IMR-90 (cell line): ENCODE results near the gene PP2D1. TPM values are rescaled to one million over a fixed set of nuclear protein-coding genes. Genes with fewer than 3 reads are reported as not detected.
"Not testable (repeated sequence)": the region's sequence is repeated elsewhere in the genome, so short reads cannot be mapped to it uniquely, and the experiment has no call there.

Experiments used
- ATAC-seq: fragments of 200-7000 bp; cut with Tn5 transposase; 2 replicates; pipeline ENCODE4 v1.9.1; 2020; ENCODE audit warnings: low read depth, mild to moderate bottlenecking, moderate library complexity
- BruUV-seq: library from RNA; stranded (reverse); fragments of 400-500 nt; replicated peaks from 2 replicates; lab custom pipeline; 2021; lab: Mats Ljungman, UMichigan
- CTCF ChIA-PET: fragments of 300-600 bp; formaldehyde crosslinking; extraction: SDS; loops from one replicate; lab custom pipeline; 2021; ENCODE audit warnings: antibody characterized with exemption; lab: Yijun Ruan, JAX
- POLR2A ChIA-PET: fragments of 300-600 bp; sonication (Branson Sonifier 250); formaldehyde crosslinking; loops from one replicate; lab custom pipeline; 2022; ENCODE audit warnings: antibody characterized with exemption; ENCODE audit not compliant: unreplicated experiment; lab: Charles Lee
- DNase-seq: peaks from one replicate; pipeline ENCODE4 v3.0.0; 2013
- H2AFZ ChIP-seq: replicated peaks from 2 replicates; pipeline ENCODE3; 2013; ENCODE audit warnings: low read length, mild to moderate bottlenecking; ENCODE audit not compliant: poor library complexity
- H2AK5ac ChIP-seq: 2 replicates; pipeline ENCODE4 v1.6.1; 2013; ENCODE audit warnings: low read depth, low read length, inconsistent platforms
- H2AK9ac ChIP-seq: replicated peaks from 2 replicates; pipeline ENCODE3; 2013; ENCODE audit warnings: mild to moderate bottlenecking, low read depth, low read length, moderate library complexity; ENCODE audit not compliant: poor library complexity
- H2BK120ac ChIP-seq: 2 replicates; pipeline ENCODE4 v1.6.1; 2013; ENCODE audit warnings: low read depth, low read length, inconsistent platforms
- H2BK15ac ChIP-seq: 3 replicates; pipeline ENCODE4 v1.6.1; 2013; ENCODE audit warnings: low read depth, low read length, inconsistent platforms
- H2BK20ac ChIP-seq: 2 replicates; pipeline ENCODE4 v1.6.1; 2013; ENCODE audit warnings: low read depth, mild to moderate bottlenecking, inconsistent platforms, low read length, moderate library complexity
- H2BK5ac ChIP-seq: 2 replicates; pipeline ENCODE4 v1.6.1; 2013; ENCODE audit warnings: mild to moderate bottlenecking, low read depth, low read length, inconsistent platforms; ENCODE audit not compliant: poor library complexity, severe bottlenecking
- H3K14ac ChIP-seq: replicated peaks from 2 replicates; pipeline ENCODE4 v1.6.1; 2013; ENCODE audit warnings: low read depth, low read length, inconsistent platforms
- H3K18ac ChIP-seq: 2 replicates; pipeline ENCODE4 v1.6.1; 2013; ENCODE audit warnings: low read depth, low read length, control low read depth
- H3K23ac ChIP-seq: 2 replicates; pipeline ENCODE4 v1.6.1; 2013; ENCODE audit warnings: low read depth, low read length, inconsistent platforms
- H3K27ac ChIP-seq: 2 replicates; pipeline ENCODE4 v1.5.1; 2013; ENCODE audit warnings: mild to moderate bottlenecking, control low read depth, low read length; ENCODE audit not compliant: insufficient read depth
- H3K27me3 ChIP-seq: 2 replicates; pipeline ENCODE4 v1.6.1; 2013; ENCODE audit warnings: low read length; ENCODE audit not compliant: control insufficient read depth, insufficient read depth
- H3K36me3 ChIP-seq: 2 replicates; pipeline ENCODE4 v1.6.1; 2013; ENCODE audit warnings: low read length, mixed read lengths; ENCODE audit not compliant: control insufficient read depth, insufficient read depth
- H3K4ac ChIP-seq: 2 replicates; pipeline ENCODE4 v1.6.1; 2013; ENCODE audit warnings: low read depth, low read length, inconsistent platforms
- H3K4me1 ChIP-seq: 2 replicates; pipeline ENCODE4 v1.6.1; 2013; ENCODE audit warnings: low read length, mixed read lengths; ENCODE audit not compliant: control insufficient read depth, insufficient read depth
- H3K4me2 ChIP-seq: 2 replicates; pipeline ENCODE4 v1.6.1; 2013; ENCODE audit warnings: low read depth, mild to moderate bottlenecking, control low read depth, low read length, moderate library complexity
- H3K4me3 ChIP-seq: 2 replicates; pipeline ENCODE4 v1.5.1; 2013; ENCODE audit warnings: low read depth, mild to moderate bottlenecking, control low read depth, low read length, moderate library complexity; ENCODE audit not compliant: insufficient read depth
- H3K56ac ChIP-seq: 2 replicates; pipeline ENCODE4 v1.6.1; 2013; ENCODE audit warnings: low read length, inconsistent platforms; ENCODE audit not compliant: insufficient read depth; ENCODE audit errors: extremely low read depth
- H3K79me1 ChIP-seq, 2 experiments: 2 replicates each; pipeline ENCODE4 v1.6.1; 2013; ENCODE audit warnings: low read length in 2 of 2, inconsistent platforms in 1 of 2, low read depth in 1 of 2
- H3K9ac ChIP-seq: 2 replicates; pipeline ENCODE4 v1.6.1; 2013; ENCODE audit warnings: low read depth, low read length, control low read depth
- H3K9me1 ChIP-seq: 2 replicates; pipeline ENCODE4 v1.6.1; 2013; ENCODE audit warnings: low read length, inconsistent platforms; ENCODE audit not compliant: insufficient read depth
- H3K9me3 ChIP-seq: 2 replicates; pipeline ENCODE4 v1.6.1; 2013; ENCODE audit warnings: low read length; ENCODE audit not compliant: control insufficient read depth, insufficient read depth
- H4K20me1 ChIP-seq: 2 replicates; pipeline ENCODE4 v1.6.1; 2013; ENCODE audit warnings: low read length, inconsistent platforms; ENCODE audit not compliant: insufficient read depth
- H4K5ac ChIP-seq: 2 replicates; pipeline ENCODE4 v1.6.1; 2013; ENCODE audit warnings: mild to moderate bottlenecking, low read depth, low read length, control low read depth
- H4K8ac ChIP-seq, 2 experiments: 2 replicates each; pipeline ENCODE4 v1.6.1; 2013; ENCODE audit warnings: low read depth in 2 of 2, low read length in 2 of 2, control low read depth in 1 of 2, inconsistent platforms in 1 of 2
- H4K91ac ChIP-seq: 2 replicates; pipeline ENCODE4 v1.6.1; 2013; ENCODE audit warnings: low read depth, low read length, inconsistent platforms; ENCODE audit not compliant: insufficient read depth
- FOS ChIP-seq: fragments of 150-350 bp; IDR thresholded peaks from 2 replicates; pipeline ENCODE4 v1.6.1; 2016; ENCODE audit warnings: low read depth, low read length
- MAZ ChIP-seq: IDR thresholded peaks from 2 replicates; pipeline ENCODE4 v1.6.1; 2012; ENCODE audit warnings: low read depth, mild to moderate bottlenecking, low read length, improper control_type of control experiment, moderate library complexity, borderline replicate concordance
- WGBS, 2 experiments: methylation state at CpG; one replicate each; pipeline versions ENCODE4 v1.1.5 to v1.1.7; 2013; ENCODE audit warnings: missing lambda C conversion rate in 2 of 2; ENCODE audit not compliant: insufficient read length in 1 of 2; ENCODE audit errors: extremely low coverage in 2 of 2; 5-methylcytosine and 5-hydroxymethylcytosine counted together
- dilution Hi-C: fragments of 300-500 bp; cut with HindIII; formaldehyde crosslinking; loops from one replicate; pipeline ENCODE4 v1.14.3; 2018; ENCODE audit warnings: low sequenced_read_pairs; ENCODE audit not compliant: unreplicated experiment
- in situ Hi-C: fragments of 300-500 bp; cut with MboI; formaldehyde crosslinking; loops from 3 replicates; pipeline ENCODE4 v1.14.3; 2019; ENCODE audit warnings: low sequenced_read_pairs, inconsistent platforms, mixed read lengths
- intact Hi-C: fragments of 100-400 bp; cut with micrococcal nuclease; formaldehyde crosslinking; loops from 2 replicates; pipeline ENCODE4 v1.10.0; 2022
- polyA plus RNA-seq, 3 experiments: library from polyadenylated mRNA; depleted of rRNA; stranded (reverse); fragments of >200 nt; gene quantifications; 2 replicates each; pipeline ENCODE4 v1.2.3, GENCODE V29; 2012; ENCODE audit warnings: low replicate concordance in 1 of 3
- total RNA-seq: library from RNA; depleted of rRNA; stranded (reverse); fragments of >200 nt; gene quantifications from 2 replicates; pipeline ENCODE4 v1.2.3, GENCODE V29; 2012

Gene PP2D1
- total and polyA plus RNA-seq, 2 of the 4 experiments (the other 2 are of a cell fraction): not detected

DNA sequence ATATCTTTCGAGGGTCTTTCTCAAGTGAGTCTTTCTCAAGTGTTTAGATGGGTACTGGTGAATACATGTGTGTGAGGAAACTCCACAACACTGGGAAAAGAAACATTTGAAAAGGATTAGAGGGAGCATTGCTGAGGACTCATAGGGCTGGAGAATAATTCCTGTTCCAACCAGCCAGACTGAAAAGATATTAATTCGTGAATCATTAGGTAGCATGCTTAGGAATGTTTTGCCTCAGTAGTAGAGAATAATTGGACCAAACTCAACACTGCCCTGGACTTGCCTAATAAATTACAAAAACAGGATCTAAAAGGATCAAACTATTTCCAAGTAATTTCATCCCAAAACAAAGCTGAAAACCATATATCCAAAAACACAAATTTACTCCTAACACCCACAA lies 17.3 kb downstream of the PP2D1 start:
- DNase-seq: peak; percentile 10
- Histone ChIP-seq H3K4me2 (no peak overlapping the region), H4K91ac (no peak overlapping the region), H3K23ac (no peak overlapping the region), H3K18ac (no peak overlapping the region), H3K36me3 (no peaks in the 10 kb centered on the region), H3K4ac (no peak overlapping the region), H3K9ac (no peak overlapping the region), H3K79me1 (no peaks in the 10 kb centered on the region), H2AFZ (no peak overlapping the region), H3K9me1 (no peaks in the 10 kb centered on the region), H2AK5ac (no peak overlapping the region), H3K27me3 (no peaks in the 10 kb centered on the region), H2BK20ac (no peak overlapping the region), H3K56ac (no peak overlapping the region), H4K20me1 (no peaks in the 10 kb centered on the region), H3K14ac (no peak overlapping the region), H2BK15ac (no peak overlapping the region), H4K5ac (no peak overlapping the region), H3K4me3 (no peak overlapping the region), H3K9me3 (no peaks in the 10 kb centered on the region), H2BK120ac (no peak overlapping the region), H2AK9ac (no peak overlapping the region), H4K8ac (no peak overlapping the region), H3K4me1 (no peaks in the 10 kb centered on the region), H2BK5ac (no peak overlapping the region), H3K27ac (no peak overlapping the region)
- dilution Hi-C loops: no loop called here
- no peak for TF ChIP-seq MAZ
- TF ChIP-seq FOS: no peak
- no TSS peak for BruUV-seq
- POLR2A ChIA-PET: no interaction called here
- intact Hi-C loops: no loop called here
- peak; percentile 32; the same call in 1 of the 2 replicates for ATAC-seq
- in situ Hi-C loops: no loop called here
- whole genome bisulfite sequencing, 2 experiments: no CpG with 5 or more reads among the region's 2 CpGs
- CTCF ChIA-PET: no interaction called here

DNA sequence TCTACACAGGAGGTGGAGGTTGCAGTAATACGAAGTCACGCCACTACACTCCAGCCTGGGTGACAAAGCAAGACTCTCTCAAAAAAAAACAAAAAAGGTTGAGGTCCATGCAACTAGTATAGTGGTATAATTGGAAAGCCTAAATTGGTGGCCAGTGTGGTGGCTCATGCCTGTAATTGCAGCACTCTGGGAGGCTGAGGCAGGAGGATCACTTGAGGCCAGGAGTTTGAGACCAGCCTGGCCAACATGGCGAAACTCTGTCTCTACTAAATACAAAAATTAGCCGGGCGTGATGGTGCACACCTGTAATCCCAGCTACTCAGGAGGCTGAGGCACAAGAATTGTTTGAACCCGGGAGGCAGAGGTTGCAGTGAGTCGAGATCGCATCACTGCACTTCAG lies 23.2 kb downstream of the PP2D1 start:
- no CpG with 5 or more reads among the region's 8 CpGs for WGBS, 2 experiments
- DNase-seq, H3K9ac ChIP-seq, POLR2A ChIA-PET, CTCF ChIA-PET, H3K23ac ChIP-seq, H3K4ac ChIP-seq, H4K5ac ChIP-seq, BruUV-seq, dilution Hi-C loops, H4K20me1 ChIP-seq, H3K18ac ChIP-seq, H2AFZ ChIP-seq, H3K4me1 ChIP-seq, H3K36me3 ChIP-seq, H2BK20ac ChIP-seq, H2BK5ac ChIP-seq, H2BK120ac ChIP-seq, ATAC-seq, H3K56ac ChIP-seq, H4K91ac ChIP-seq, H3K27ac ChIP-seq, H3K4me3 ChIP-seq, H3K9me1 ChIP-seq, H3K14ac ChIP-seq, in situ Hi-C loops, H2AK5ac ChIP-seq, H3K79me1 ChIP-seq, H2BK15ac ChIP-seq, H2AK9ac ChIP-seq, H3K27me3 ChIP-seq, H3K4me2 ChIP-seq, H4K8ac ChIP-seq, H3K9me3 ChIP-seq: not testable (repeated sequence)
- intact Hi-C loops: loop anchor here (5.0 kb wide), 1 partner anchor 102 kb away; no protein-coding TSS in a partner anchor
